Measurements from ENCODE around the gene PLS1. TPM values are rescaled to one million over a fixed set of nuclear protein-coding genes. Genes with fewer than 3 reads are reported as not detected.
"Not testable (repeated sequence)": the region's sequence is repeated elsewhere in the genome, so short reads cannot be mapped to it uniquely, and the experiment has no call there.

PLS1 gene
- total RNA-seq, result 1 to 10 TPM; 3.8 to 6.9 (median 4.6) TPM

GRCh38 chr3:142595951-142596725 is at the start of gene PLS1:
Gene PLS1 (plus strand): TSS chr3:142596393. CDS start chr3:142664238, 67,845 bp downstream.
- ATAC-seq (peak; percentile 90 to 93), DNase-seq (peak; percentile 79)
- Mint-ChIP-seq H3K4me3 (peak within 1 kb of the TSS; percentile 95), H3K4me1 (ENCODE audit: low read depth) (peaks cover 12% of the 10 kb centered on the region), H3K36me3 (ENCODE audit: insufficient read depth) (no peaks in the 10 kb centered on the region), H3K9me3 (no peaks in the 10 kb centered on the region), H3K27me3 (ENCODE audit: low read depth) (peaks cover 1% of the 10 kb centered on the region)

- Mint-ChIP-seq H3K4me3 (no peak overlapping the region), H3K9me3 (no peaks in the 10 kb centered on the region), H3K27me3 (ENCODE audit: low read depth) (no peaks in the 10 kb centered on the region), H3K36me3 (ENCODE audit: insufficient read depth) (peaks cover 38% of the 10 kb centered on the region), H3K4me1 (ENCODE audit: low read depth) (no peaks in the 10 kb centered on the region)
- ATAC-seq, result no peak
- no peak for DNase-seq
These were observed 46.2 kb upstream of the PLS1 start for GRCh38 chr3:142549986-142550385.

GRCh38 chr3:142552579-142552978 is 43.6 kb upstream of the PLS1 start:
- not testable (repeated sequence) for H3K27me3 Mint-ChIP-seq (ENCODE audit: low read depth); DNase-seq; ATAC-seq; H3K9me3 Mint-ChIP-seq; H3K4me1 Mint-ChIP-seq (ENCODE audit: low read depth); H3K4me3 Mint-ChIP-seq
- H3K36me3 Mint-ChIP-seq (ENCODE audit: insufficient read depth), result peaks cover 47% of the 10 kb centered on the region

- H3K36me3 Mint-ChIP-seq (ENCODE audit: insufficient read depth), result peaks cover 46% of the 10 kb centered on the region
These were observed 42.5 kb upstream of the PLS1 start for GRCh38 chr3:142553741-142554140.

GRCh38 chr3:142560118-142560517 is 36.1 kb upstream of the PLS1 start:
- H3K27me3 Mint-ChIP-seq (ENCODE audit: low read depth), result no peaks in the 10 kb centered on the region
- H3K9me3 Mint-ChIP-seq, result no peaks in the 10 kb centered on the region
- H3K4me3 Mint-ChIP-seq, result no peak overlapping the region
- DNase-seq (no peak), ATAC-seq (no peak)
- no peaks in the 10 kb centered on the region for H3K4me1 Mint-ChIP-seq (ENCODE audit: low read depth)
- peaks cover 41% of the 10 kb centered on the region for H3K36me3 Mint-ChIP-seq (ENCODE audit: insufficient read depth)

More at GRCh38 chr3:142553741-142554140, 42.5 kb upstream of the PLS1 start:
- H3K4me1 Mint-ChIP-seq (ENCODE audit: low read depth), result no peaks in the 10 kb centered on the region
- no peaks in the 10 kb centered on the region for H3K9me3 Mint-ChIP-seq
- DNase-seq (no peak), ATAC-seq (no peak)
- no peak overlapping the region for H3K4me3 Mint-ChIP-seq
- H3K27me3 Mint-ChIP-seq (ENCODE audit: low read depth), result no peaks in the 10 kb centered on the region

- H3K36me3 Mint-ChIP-seq (ENCODE audit: insufficient read depth), result peaks cover 31% of the 10 kb centered on the region
- H3K27me3 Mint-ChIP-seq (ENCODE audit: low read depth), result no peaks in the 10 kb centered on the region
- no peak overlapping the region for H3K4me3 Mint-ChIP-seq
- H3K9me3 Mint-ChIP-seq, result no peaks in the 10 kb centered on the region
- H3K4me1 Mint-ChIP-seq (ENCODE audit: low read depth), result peaks cover 5% of the 10 kb centered on the region
- ATAC-seq (no peak), DNase-seq (no peak)
These were observed 32.6 kb upstream of the PLS1 start for GRCh38 chr3:142563496-142563997.

- H3K36me3 Mint-ChIP-seq (ENCODE audit: insufficient read depth), result peaks cover 31% of the 10 kb centered on the region
- no peaks in the 10 kb centered on the region for H3K9me3 Mint-ChIP-seq
- H3K4me1 Mint-ChIP-seq (ENCODE audit: low read depth), result peaks cover 11% of the 10 kb centered on the region
- ATAC-seq (no peak), DNase-seq (no peak)
- no peak overlapping the region for H3K4me3 Mint-ChIP-seq
- H3K27me3 Mint-ChIP-seq (ENCODE audit: low read depth), result no peaks in the 10 kb centered on the region
These were observed 30.1 kb upstream of the PLS1 start for GRCh38 chr3:142566096-142566495.

- H3K36me3 Mint-ChIP-seq (ENCODE audit: insufficient read depth), result peaks cover 18% of the 10 kb centered on the region
- no peaks in the 10 kb centered on the region for H3K9me3 Mint-ChIP-seq
- no peak overlapping the region for H3K4me3 Mint-ChIP-seq
- no peak for ATAC-seq
- peaks cover 16% of the 10 kb centered on the region for H3K4me1 Mint-ChIP-seq (ENCODE audit: low read depth)
- DNase-seq, result no peak
- H3K27me3 Mint-ChIP-seq (ENCODE audit: low read depth), result no peaks in the 10 kb centered on the region
These were observed 27.7 kb upstream of the PLS1 start for GRCh38 chr3:142568393-142569017.

GRCh38 chr3:142569422-142569821 is 26.8 kb upstream of the PLS1 start:
- not testable (repeated sequence) for H3K9me3 Mint-ChIP-seq; H3K27me3 Mint-ChIP-seq (ENCODE audit: low read depth); H3K4me3 Mint-ChIP-seq; DNase-seq; ATAC-seq
- Mint-ChIP-seq H3K4me1 (ENCODE audit: low read depth) (peaks cover 20% of the 10 kb centered on the region), H3K36me3 (ENCODE audit: insufficient read depth) (peaks cover 16% of the 10 kb centered on the region)

GRCh38 chr3:142574223-142574622 is 22.0 kb upstream of the PLS1 start:
- H3K27me3 Mint-ChIP-seq (ENCODE audit: low read depth); DNase-seq; ATAC-seq; H3K4me3 Mint-ChIP-seq; H3K9me3 Mint-ChIP-seq: not testable (repeated sequence)
- Mint-ChIP-seq H3K4me1 (ENCODE audit: low read depth) (peaks cover 49% of the 10 kb centered on the region), H3K36me3 (ENCODE audit: insufficient read depth) (peaks cover 25% of the 10 kb centered on the region)

- no peaks in the 10 kb centered on the region for H3K27me3 Mint-ChIP-seq (ENCODE audit: low read depth)
- H3K4me3 Mint-ChIP-seq, result no peak overlapping the region
- ATAC-seq, result no peak
- DNase-seq, result no peak
- peaks cover 53% of the 10 kb centered on the region for H3K4me1 Mint-ChIP-seq (ENCODE audit: low read depth)
- H3K9me3 Mint-ChIP-seq, result no peaks in the 10 kb centered on the region
- H3K36me3 Mint-ChIP-seq (ENCODE audit: insufficient read depth), result peaks cover 25% of the 10 kb centered on the region
These were observed 21.5 kb upstream of the PLS1 start for GRCh38 chr3:142574665-142575064.

- ATAC-seq, result no peak
- no peak for DNase-seq
- H3K4me3 Mint-ChIP-seq, result peak overlapping the region; percentile 100
- peaks cover 18% of the 10 kb centered on the region for H3K36me3 Mint-ChIP-seq (ENCODE audit: insufficient read depth)
- no peaks in the 10 kb centered on the region for H3K9me3 Mint-ChIP-seq
- H3K4me1 Mint-ChIP-seq (ENCODE audit: low read depth), result peaks cover 51% of the 10 kb centered on the region
- H3K27me3 Mint-ChIP-seq (ENCODE audit: low read depth), result no peaks in the 10 kb centered on the region
These were observed 19.4 kb upstream of the PLS1 start for GRCh38 chr3:142576792-142577191.

- no peaks in the 10 kb centered on the region for H3K9me3 Mint-ChIP-seq
- no peak for DNase-seq
- H3K27me3 Mint-ChIP-seq (ENCODE audit: low read depth), result peaks cover 2% of the 10 kb centered on the region
- no peak for ATAC-seq
- H3K4me3 Mint-ChIP-seq, result peak overlapping the region; percentile 100
- H3K36me3 Mint-ChIP-seq (ENCODE audit: insufficient read depth), result peaks cover 18% of the 10 kb centered on the region
- peaks cover 49% of the 10 kb centered on the region for H3K4me1 Mint-ChIP-seq (ENCODE audit: low read depth)
These were observed 18.4 kb upstream of the PLS1 start for GRCh38 chr3:142577696-142578328.

- H3K27me3 Mint-ChIP-seq (ENCODE audit: low read depth), result peaks cover 3% of the 10 kb centered on the region
- no peaks in the 10 kb centered on the region for H3K9me3 Mint-ChIP-seq
- DNase-seq, result peak; percentile 94
- peak within 1 kb of the TSS; percentile 100 for H3K4me3 Mint-ChIP-seq
- H3K4me1 Mint-ChIP-seq (ENCODE audit: low read depth), result peaks cover 45% of the 10 kb centered on the region
- ATAC-seq, result peak; percentile 95 to 96
- peaks cover 18% of the 10 kb centered on the region for H3K36me3 Mint-ChIP-seq (ENCODE audit: insufficient read depth)
These were observed 17.6 kb upstream of the PLS1 start, which contains the start of gene ATR for GRCh38 chr3:142578329-142579223. Gene ATR (minus strand): TSS chr3:142578733. CDS start chr3:142578704, 29 bp downstream.

Measured in activated T-cell treated with anti-CD3 and anti-CD28 coated beads, Interleukin-2, amount 50 U/mL, for 4 hours (primary cell).